Middle frontal gyrus (tissue), 1 donor: Measurements from ENCODE around the gene INHA.

Experiments used
- DNase-seq: peaks from one replicate; pipeline ENCODE4 v3.0.0-alpha.2; 2015; ENCODE audit warnings: low spot score; ENCODE audit errors: extremely low spot score

INHA gene

GRCh38 chr2:219557791-219558785 lies 14.0 kb upstream of the INHA start:
- no peak for DNase-seq

- DNase-seq: no peak
These were observed 12.8 kb upstream of the INHA start for GRCh38 chr2:219559156-219559915.

- DNase-seq: no peak
These were observed 11.8 kb upstream of the INHA start for GRCh38 chr2:219560037-219560892.

GRCh38 chr2:219560893-219561178 lies 11.3 kb upstream of the INHA start:
- no peak for DNase-seq

- DNase-seq: no peak
These were observed 10.7 kb upstream of the INHA start for GRCh38 chr2:219561179-219562048.

- DNase-seq: no peak
These were observed 9.8 kb upstream of the INHA start for GRCh38 chr2:219562049-219563020.

GRCh38 chr2:219563271-219563928 lies 8.7 kb upstream of the INHA start:
- DNase-seq: no peak

GRCh38 chr2:219565130-219566080 lies 6.7 kb upstream of the INHA start:
- DNase-seq: no peak

GRCh38 chr2:219566640-219567039 lies 5.5 kb upstream of the INHA start:
- DNase-seq: no peak

- DNase-seq: no peak
These were observed 5.0 kb upstream of the INHA start for GRCh38 chr2:219567131-219567530.

GRCh38 chr2:219567791-219568361 lies 4.2 kb upstream of the INHA start:
- no peak for DNase-seq

GRCh38 chr2:219569041-219569440 lies 3.1 kb upstream of the INHA start:
- DNase-seq: no peak

GRCh38 chr2:219569635-219570034 lies 2.5 kb upstream of the INHA start:
- no peak for DNase-seq

GRCh38 chr2:219570194-219570923 lies 1.8 kb upstream of the INHA start:
- DNase-seq: no peak

GRCh38 chr2:219570924-219571310 lies 1.2 kb upstream of the INHA start:
- no peak for DNase-seq

- DNase-seq: no peak
These were observed 536 bp upstream of the INHA start, which contains the start of gene OBSL1 for GRCh38 chr2:219571311-219572236. TSS of gene OBSL1 (minus strand) at chr2:219571539. CDS start at chr2:219571232, 307 bp downstream.
